H1 (cell line): ENCODE measurements around the gene RNU1-4.
"Not testable (repeated sequence)": the region's sequence is repeated elsewhere in the genome, so short reads cannot be mapped to it uniquely, and the experiment has no call there.

Experiments
- ATF3 ChIP-seq: IDR thresholded peaks from 2 replicates; pipeline ENCODE4 v1.6.1; 2011; ENCODE audit warnings: low read depth, mild to moderate bottlenecking, low read length; ENCODE audit not compliant: insufficient read depth
- BRCA1 ChIP-seq: IDR thresholded peaks from 2 replicates; pipeline ENCODE4 v1.6.1; 2012; ENCODE audit warnings: low read depth, low read length, improper control_type of control experiment
- CEBPB ChIP-seq: IDR thresholded peaks from 2 replicates; pipeline ENCODE4 v1.6.1; 2012; ENCODE audit warnings: low read depth, low read length
- CTCF ChIP-seq, 3 experiments: IDR thresholded peaks; 1 replicate in 2 of 3; 2 replicates in 1 of 3; pipeline versions ENCODE4 v1.5.1 to v1.6.1; 2011; ENCODE audit warnings: low read length in 3 of 3, mild to moderate bottlenecking in 3 of 3, inconsistent platforms in 2 of 3, low read depth in 1 of 3, moderate library complexity in 1 of 3; ENCODE audit not compliant: insufficient read depth in 1 of 3; ENCODE audit errors: control extremely low read depth in 1 of 3
- EP300 ChIP-seq, 2 experiments: IDR thresholded peaks; 1 replicate in 1 of 2; 2 replicates in 1 of 2; pipeline ENCODE4 v1.6.1; 2011 to 2012; ENCODE audit warnings: low read depth in 2 of 2, low read length in 2 of 2, mild to moderate bottlenecking in 2 of 2, borderline replicate concordance in 1 of 2, inconsistent platforms in 1 of 2, moderate library complexity in 1 of 2
- MAFK ChIP-seq: IDR thresholded peaks from 2 replicates; pipeline ENCODE4 v1.6.1; 2012; ENCODE audit warnings: low read depth, mild to moderate bottlenecking, improper control_type of control experiment, low read length
- MAX ChIP-seq: IDR thresholded peaks from 2 replicates; pipeline ENCODE4 v1.6.1; 2012; ENCODE audit warnings: inconsistent platforms
- POLR2A ChIP-seq, 2 experiments: IDR thresholded peaks; 1 replicate in 1 of 2; 2 replicates in 1 of 2; pipeline ENCODE4 v1.6.1; 2011; ENCODE audit warnings: low read depth in 2 of 2, low read length in 2 of 2, mild to moderate bottlenecking in 2 of 2; ENCODE audit errors: control extremely low read depth in 1 of 2
- POLR2AphosphoS5 ChIP-seq: IDR thresholded peaks from 2 replicates; pipeline ENCODE4 v1.6.1; 2011; ENCODE audit warnings: low read depth, low read length
- RFX5 ChIP-seq: IDR thresholded peaks from 2 replicates; pipeline ENCODE4 v1.6.1; 2011; ENCODE audit warnings: low read depth, low read length, improper control_type of control experiment, borderline replicate concordance
- RNF2 ChIP-seq: fragments of 200-900, 300-1000 bp; sonication (generic); IDR thresholded peaks from 2 replicates; pipeline ENCODE4 v1.7.1; 2016; ENCODE audit warnings: borderline replicate concordance, low read depth, mild to moderate bottlenecking, antibody characterized with exemption, low read length; ENCODE audit not compliant: poor library complexity, severe bottlenecking; ENCODE audit errors: missing control alignments
- SIN3A ChIP-seq, 2 experiments: IDR thresholded peaks in 1 of 2; conservative IDR thresholded peaks in 1 of 2; 2 replicates each; pipeline ENCODE4 v1.6.1; 2011 to 2012; ENCODE audit warnings: low read length in 2 of 2, improper control_type of control experiment in 1 of 2, low read depth in 1 of 2, mild to moderate bottlenecking in 1 of 2

- TF ChIP-seq ATF3; POLR2A (IDR thresholded peaks at IDR 0.05; ENCODE audit: control extremely low read depth in 1 of 2, low read depth in 2 of 2, low read length in 2 of 2); CEBPB; POLR2AphosphoS5; RNF2; SIN3A (conservative IDR thresholded peaks at IDR 0.05 in 1 of 2, IDR thresholded peaks at IDR 0.05 in 1 of 2; ENCODE audit: low read depth in 1 of 2, low read length in 2 of 2); RFX5; MAX; CTCF (IDR thresholded peaks at IDR 0.05; ENCODE audit: control extremely low read depth in 1 of 3, insufficient read depth in 1 of 3, low read depth in 1 of 3, low read length in 3 of 3); EP300 (IDR thresholded peaks at IDR 0.05; ENCODE audit: borderline replicate concordance in 1 of 2, low read depth in 2 of 2, low read length in 2 of 2); BRCA1; MAFK: not testable (repeated sequence)
Measured at GRCh38 chr1:16704076-16704475, 36.2 kb upstream of the RNU1-4 start.
